Measurements from ENCODE around the gene RBM48.

RBM48 gene

DNA sequence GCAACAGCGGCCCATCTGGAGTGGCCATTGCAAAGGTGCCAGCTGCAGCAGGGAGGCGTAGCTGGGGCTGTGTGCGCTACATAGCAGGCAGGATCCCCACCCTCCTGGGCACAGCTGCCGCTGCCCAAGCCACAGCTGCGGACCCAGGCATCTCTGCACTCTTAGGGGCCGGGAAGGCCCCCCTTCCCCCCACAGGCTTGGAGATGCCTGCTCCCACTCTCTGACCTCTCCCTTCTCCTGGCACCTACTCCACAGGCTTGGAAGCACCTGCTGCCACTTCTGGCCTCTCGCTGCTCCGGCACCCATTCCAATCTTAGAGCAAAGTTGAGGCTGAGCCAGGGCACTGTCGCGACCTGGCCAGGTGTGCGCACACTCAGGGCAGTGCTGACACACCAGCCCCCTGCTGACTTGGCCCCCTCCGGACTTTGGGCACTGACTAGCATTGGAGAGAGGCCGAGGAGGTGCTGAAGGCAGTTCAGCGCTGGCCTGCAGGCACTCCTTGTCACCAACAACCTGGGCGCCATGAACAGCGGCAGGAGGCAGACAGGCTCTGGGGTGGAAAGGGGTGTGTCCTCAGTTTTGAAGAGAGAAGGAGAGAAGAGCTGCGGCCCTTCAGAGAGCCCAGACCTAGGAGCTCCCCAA is 18.4 kb downstream of the RBM48 start:
- DNase-seq: no peak

DNA sequence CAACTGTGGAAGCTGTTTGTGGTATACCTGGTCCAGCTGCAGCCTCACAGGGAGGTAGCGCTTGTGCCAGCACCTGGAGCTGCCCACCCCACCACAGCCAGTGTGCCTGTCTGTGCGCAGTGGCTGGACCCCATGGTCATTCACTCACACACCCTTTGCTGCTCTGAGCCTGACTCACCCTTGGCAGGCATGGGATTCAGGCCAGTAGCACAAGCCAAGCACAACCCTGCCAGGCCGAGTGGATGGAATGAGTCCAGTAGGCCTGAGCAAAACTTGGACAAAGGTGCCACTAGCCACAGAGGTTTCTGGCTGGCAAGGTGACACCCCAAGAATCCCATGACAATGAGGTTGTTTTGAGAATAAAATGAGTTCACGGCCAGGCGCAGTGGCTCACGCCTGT is 19.0 kb downstream of the RBM48 start:
- no peak for DNase-seq

DNA sequence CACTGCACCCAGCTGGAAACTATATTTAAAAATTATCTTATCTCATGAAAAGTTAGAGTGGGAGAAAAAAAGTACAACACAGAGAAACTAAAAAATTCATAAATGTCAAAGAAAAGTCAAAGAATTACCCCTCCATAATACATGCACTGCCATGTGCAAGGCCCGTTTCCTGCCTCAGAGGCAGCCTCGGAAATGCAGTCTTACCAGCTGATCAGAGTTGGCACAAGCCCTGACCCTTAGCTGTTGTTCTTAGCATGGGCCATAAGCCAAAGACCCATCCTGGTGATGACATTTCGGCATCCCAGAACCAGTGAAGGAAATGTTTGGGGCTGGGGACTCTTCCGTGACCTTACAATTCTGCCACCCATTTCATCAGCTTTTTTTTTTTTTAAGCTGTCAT is 21.6 kb downstream of the RBM48 start:
- DNase-seq: no peak

DNA sequence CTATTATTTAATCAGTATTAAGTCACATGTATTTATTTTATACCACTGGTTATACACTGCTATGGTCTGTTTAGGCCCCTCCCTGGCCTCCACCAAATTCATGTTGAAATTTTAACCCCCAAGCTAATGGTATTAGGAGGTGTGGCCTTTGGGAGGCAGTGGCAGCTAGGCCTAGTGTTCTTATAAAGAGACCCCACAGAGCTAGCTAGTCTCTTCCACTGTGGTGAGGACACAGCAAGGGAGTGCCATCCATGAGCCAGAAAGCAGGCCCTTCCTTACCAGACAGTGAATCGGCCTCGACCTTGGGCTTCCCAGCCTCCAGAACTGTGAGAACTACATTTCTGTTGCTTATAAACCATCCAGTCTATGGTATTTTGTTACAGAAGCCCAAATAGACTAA is 28.7 kb downstream of the RBM48 start:
- no peak for DNase-seq

DNA sequence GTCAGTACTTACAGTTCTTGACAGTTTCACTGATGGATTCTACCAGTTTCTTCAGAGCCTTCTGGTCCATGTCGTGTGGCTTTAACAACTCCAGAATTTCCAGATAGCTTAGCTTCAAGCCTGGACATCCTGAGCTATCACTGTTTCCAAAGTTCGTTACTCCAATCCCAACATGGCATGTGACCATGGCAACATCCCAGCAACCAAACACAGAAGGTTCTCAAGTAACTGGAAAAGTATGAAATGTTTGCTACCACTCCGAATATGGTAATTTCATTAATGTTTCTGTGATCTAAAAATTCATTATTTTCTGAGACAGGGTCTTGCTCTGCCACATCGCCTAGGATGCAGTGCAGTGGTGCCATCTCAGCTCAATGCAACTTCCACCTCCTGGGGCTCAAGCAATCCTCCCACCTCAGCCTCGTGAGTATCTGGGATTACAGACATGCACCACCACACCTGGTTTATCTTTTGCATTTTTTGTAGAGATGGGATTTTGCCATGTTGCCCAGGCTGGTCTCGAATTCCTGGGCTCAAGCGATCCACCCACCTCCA is 29.3 kb downstream of the RBM48 start:
- no peak for DNase-seq

DNA sequence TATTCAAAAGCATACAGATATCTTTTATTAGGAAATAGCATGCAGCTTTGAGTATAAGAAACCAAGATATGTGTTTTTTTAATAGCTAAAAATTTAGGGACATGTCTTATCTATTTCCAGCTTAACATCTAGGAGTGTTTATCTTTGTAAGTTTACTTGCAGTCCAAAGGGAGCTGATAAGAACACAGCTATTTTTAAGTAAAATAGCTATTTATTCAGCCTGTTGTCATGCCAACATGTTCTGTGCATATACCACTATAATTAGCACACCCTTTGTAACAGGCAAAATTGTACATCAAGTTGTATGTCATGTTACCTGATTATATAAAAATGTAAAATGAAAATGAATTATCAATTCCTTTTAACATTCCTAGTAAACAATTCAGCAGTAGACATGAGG is 32.0 kb downstream of the RBM48 start:
- no peak for DNase-seq

DNA sequence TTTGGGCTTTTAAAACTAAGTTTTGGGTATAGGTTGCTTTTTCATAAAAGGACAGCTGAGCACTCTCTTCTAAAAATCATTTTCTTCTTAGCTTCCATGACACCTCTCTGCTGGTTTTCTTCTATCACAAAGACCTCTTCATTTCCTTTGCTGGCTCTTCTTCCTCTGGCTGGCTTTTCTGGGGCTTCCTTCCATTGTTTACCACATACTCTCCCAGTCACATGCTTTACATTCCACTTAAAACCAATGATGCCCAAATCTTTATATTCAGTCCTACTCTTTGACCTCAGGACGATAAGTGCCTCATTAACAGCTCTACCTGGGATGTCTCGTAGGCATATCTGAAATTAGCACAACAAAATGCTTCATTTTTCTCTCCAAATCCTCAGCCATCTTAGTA is 34.8 kb downstream of the RBM48 start:
- DNase-seq: no peak

DNA sequence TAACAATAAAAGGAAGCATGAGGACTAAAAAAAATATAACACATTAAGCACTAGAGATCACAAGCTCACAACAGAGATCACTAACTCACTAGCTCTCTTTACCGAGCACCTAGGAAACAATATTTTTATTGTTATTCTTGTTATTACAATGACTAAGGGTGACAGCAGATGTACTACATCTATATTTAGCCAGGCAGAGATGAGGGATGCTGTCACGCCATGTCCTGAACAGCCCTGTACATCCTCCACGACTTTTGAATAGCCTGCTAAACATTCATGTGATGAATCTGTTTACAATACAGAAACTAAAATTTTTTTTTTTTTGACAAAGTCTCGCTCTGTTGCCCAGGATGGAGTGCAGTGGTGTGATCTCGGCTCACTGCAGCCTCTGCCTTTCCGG is 38.9 kb downstream of the RBM48 start:
- DNase-seq: no peak

DNA sequence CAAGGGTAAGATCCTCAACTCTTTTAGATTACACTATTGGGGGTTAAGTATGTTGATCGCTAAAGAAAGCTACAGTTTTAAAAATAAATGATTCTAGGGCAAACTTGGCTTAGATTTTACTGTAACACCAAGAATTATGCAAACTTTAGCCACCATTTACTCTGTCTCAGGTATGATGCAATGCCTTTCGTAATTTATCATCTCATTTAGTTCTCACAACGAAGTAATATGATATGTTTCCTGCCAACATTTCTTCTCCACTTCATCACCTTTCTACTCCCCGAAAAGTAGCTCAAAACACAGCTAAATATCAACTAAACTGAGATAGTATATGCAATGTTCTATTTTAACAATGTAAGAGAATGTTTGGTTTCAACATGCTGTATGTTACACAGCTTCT is 40.5 kb downstream of the RBM48 start:
- no peak for DNase-seq

DNA sequence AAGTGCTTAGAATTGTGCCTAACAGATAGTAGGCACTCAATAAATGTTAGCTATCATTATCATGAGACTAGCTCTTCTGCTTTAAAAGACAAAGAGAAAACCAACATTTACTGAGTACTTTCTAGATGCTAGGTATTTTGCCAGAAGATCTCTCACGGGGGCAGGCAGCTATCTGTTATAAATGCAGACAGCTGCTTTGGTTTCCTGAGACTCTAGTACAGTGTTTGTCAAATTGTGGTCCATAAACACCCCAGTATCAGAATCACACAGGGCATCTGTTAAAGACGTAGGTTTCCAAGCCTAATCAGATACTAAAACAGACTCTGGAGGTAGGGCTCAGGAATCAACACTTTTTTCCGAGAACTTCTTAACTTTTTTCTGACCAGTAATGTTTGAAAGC is 47.7 kb downstream of the RBM48 start:
- no peak for DNase-seq

DNA sequence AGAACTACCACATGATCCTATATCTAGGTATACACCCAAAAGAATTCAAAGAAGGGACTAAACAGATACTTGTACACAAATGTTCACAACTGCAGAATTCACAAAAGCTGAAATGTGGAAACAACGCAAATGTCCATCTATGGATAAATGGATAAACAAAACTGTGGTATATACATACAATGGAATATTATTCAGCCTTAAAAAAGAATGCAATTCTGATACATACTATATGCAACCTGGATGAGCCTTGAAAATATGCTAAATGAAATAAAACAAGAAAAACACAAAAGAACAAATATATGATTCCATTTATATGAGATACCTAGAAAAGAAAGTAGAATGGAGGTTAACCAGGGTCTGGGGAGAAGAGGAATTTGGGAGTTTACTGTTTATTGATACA is 54.4 kb downstream of the RBM48 start:
- no peak for DNase-seq

DNA sequence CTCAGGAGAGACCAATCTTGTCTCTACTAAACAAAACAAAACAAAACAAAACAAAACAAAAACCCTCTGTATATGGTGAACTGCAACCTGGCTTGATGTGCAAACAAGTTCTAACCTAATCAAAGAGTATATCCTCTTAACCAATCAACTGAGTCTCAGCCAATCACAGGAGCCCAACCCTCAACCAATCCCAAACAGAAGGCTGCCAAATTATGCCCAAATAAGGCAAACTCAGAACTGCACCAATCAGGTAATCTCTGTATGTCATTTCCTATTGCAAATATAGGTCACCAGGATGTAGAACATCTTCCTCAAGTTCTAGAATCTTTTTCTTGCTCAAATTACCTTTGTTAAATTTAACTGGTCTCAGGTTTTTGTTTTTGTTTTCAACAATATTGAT is 56.4 kb downstream of the RBM48 start:
- no peak for DNase-seq

DNA sequence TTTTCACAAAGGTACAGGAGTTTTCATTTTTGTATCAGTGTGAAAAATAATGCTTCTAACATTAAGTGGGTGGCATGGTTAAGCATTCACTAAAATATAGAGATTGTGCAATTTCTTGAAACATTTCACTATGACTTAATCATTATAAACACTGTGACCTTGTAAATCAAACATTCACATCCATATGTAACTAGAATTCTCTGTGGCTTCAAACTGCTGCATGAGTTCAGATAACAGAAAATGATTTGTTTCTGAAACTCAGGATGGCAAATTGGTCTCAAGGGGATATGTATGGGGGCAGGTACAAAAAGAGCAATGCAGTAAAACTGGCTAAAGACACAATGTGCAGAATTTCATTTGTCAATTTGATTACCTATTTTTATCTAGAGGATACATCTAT is 57.8 kb downstream of the RBM48 start:
- DNase-seq: no peak

DNA sequence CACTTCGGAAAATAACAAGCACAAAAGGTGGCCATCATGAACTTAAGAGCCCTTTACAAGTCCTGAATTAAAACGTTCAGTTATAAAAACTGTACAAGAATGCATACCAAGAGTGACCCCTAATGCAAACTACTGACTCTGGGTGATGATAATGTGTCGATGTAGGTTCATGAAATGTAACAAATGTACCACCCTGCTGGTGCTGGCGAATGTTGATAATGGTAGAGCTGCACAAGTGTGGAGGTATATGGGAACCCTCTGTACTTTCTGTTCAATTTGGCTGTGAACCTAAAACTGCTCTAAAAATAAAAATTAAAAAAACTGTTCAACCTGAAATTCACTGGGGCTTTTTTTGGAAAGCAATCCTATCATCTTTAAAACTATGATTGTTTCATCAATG is 58.2 kb downstream of the RBM48 start:
- no peak for DNase-seq
